ENCODE results near the gene A4GALT. TPM values are rescaled to one million over a fixed set of nuclear protein-coding genes. Genes with fewer than 3 reads are reported as not detected.
"Not testable (repeated sequence)": the region's sequence is repeated elsewhere in the genome, so short reads cannot be mapped to it uniquely, and the experiment has no call there.

Gene A4GALT
- total and polyA plus RNA-seq, 2 of the 13 experiments (the other 11 are each of a cell fraction or from before 2014, with no cell fraction given): 0.09 to 1.1 TPM

DNA sequence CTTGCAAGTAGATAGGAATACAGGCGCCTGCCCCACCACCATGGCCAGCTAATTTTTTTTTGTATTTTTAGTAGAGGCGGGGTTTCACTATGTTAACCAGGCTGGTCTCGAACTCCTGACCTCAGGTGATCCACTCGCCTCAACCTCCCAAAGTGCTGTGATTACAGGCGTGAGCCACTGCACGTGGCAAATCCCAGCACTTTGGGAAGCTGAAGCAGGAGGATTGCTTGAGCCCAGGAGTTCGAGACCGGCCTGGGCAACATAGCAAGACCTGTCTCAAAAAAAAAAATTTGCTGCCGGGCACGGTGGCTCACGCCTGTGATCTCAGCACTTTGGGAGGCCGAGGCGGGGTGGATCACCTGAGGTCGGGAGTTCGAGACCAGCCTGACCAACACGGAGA, 34.5 kb upstream of the A4GALT start:
- CTCF ChIA-PET (ENCODE audit: low intra/inter-chr PET ratio, low total read pairs); H2AFZ ChIP-seq (ENCODE audit: low read length); DNase-seq (ENCODE audit: low spot score); FAIRE-seq; H3K9me3 ChIP-seq (ENCODE audit: low read length); H3K9ac ChIP-seq (ENCODE audit: insufficient read depth, low read depth, low read length); H3K4me3 ChIP-seq (replicated peaks in 1 of 3; ENCODE audit: insufficient read depth in 1 of 3, low read depth in 2 of 3, low read length in 3 of 3); H4K20me1 ChIP-seq (ENCODE audit: insufficient read depth, low read length); in situ Hi-C loops (cut with HindIII; ENCODE audit: extremely low pct_ligation_motif_present, low pct_unique_long_range_greater_than_20kb); intact Hi-C loops (cut with micrococcal nuclease; ENCODE audit: unreplicated experiment); H3K27me3 ChIP-seq (ENCODE audit: control insufficient read depth in 1 of 2, insufficient read depth in 2 of 2, low read length in 2 of 2); BruUV-seq (replicated peaks); H3K36me3 ChIP-seq (replicated peaks in 1 of 2; ENCODE audit: control insufficient read depth in 1 of 2, insufficient read depth in 2 of 2, low read length in 2 of 2); H3K79me2 ChIP-seq (ENCODE audit: insufficient read depth, low read length); ATAC-seq: not testable (repeated sequence)
- peaks cover 68% of the 10 kb centered on the region for H3K4me1 ChIP-seq (ENCODE audit: insufficient read depth, low read length)
- H3K4me2 ChIP-seq (ENCODE audit: low read depth, low read length): peak overlapping the region; percentile 56; the same call in 1 of the 2 replicates
- POLR2A ChIA-PET: interaction anchor here (1.2 kb wide), 1 partner anchor 139 kb away, joined by 4 read pairs; no protein-coding TSS in a partner anchor
- 45% methylated on average over 13 of the region's 16 CpGs for WGBS (ENCODE audit: low lambda C conversion rate)
- TF ChIP-seq CHD4 (IDR thresholded peaks at IDR 0.05; ENCODE audit: borderline replicate concordance, low read length): 0 out of 2 replicates have a peak, but pooled peaks have one; percentile 36
- TF ChIP-seq ZNF121 (CRISPR knock-in tag; IDR thresholded peaks at IDR 0.05): peak; percentile 82
- TF ChIP-seq ADNP (CRISPR knock-in tag; IDR thresholded peaks at IDR 0.05): peak; percentile 18; the same call in 1 of the 2 replicates
- H3K27ac ChIP-seq (ENCODE audit: extremely low read length, insufficient read depth, low read length): peak overlapping the region; percentile 80

GRCh38 chr22:42754658-42755057, 34.0 kb upstream of the A4GALT start:
- DNase-seq (ENCODE audit: low spot score): peak; percentile 94
- in situ Hi-C loops (cut with HindIII; ENCODE audit: extremely low pct_ligation_motif_present, low pct_unique_long_range_greater_than_20kb): no loop called here
- peaks cover 69% of the 10 kb centered on the region for H3K4me1 ChIP-seq (ENCODE audit: insufficient read depth, low read length)
- TF ChIP-seq MIER3 (CRISPR knock-in tag; IDR thresholded peaks at IDR 0.05; ENCODE audit: borderline replicate concordance) (no peak), TCF7L2 (IDR thresholded peaks at IDR 0.05; ENCODE audit: low read depth, low read length) (no peak), MYC (CRISPR knock-in tag; IDR thresholded peaks at IDR 0.05; ENCODE audit: borderline replicate concordance) (peak; percentile 43; the same call in 1 of the 2 replicates), HNF4G (IDR thresholded peaks at IDR 0.05; ENCODE audit: borderline replicate concordance, low read depth, low read length) (peak; percentile 30; the same call in 1 of the 2 replicates), HNF4G (CRISPR knock-in tag; IDR thresholded peaks at IDR 0.05; ENCODE audit: borderline replicate concordance, low read depth) (no peak), ZNF142 (CRISPR knock-in tag; IDR thresholded peaks at IDR 0.05) (no peak), HMGA1 (CRISPR knock-in tag; conservative IDR thresholded peaks at IDR 0.05) (no peak), TBX2 (CRISPR knock-in tag; IDR thresholded peaks at IDR 0.05; ENCODE audit: borderline replicate concordance) (peak; percentile 71; the same call in 1 of the 2 replicates)
- TF ChIP-seq, protein P1, sequence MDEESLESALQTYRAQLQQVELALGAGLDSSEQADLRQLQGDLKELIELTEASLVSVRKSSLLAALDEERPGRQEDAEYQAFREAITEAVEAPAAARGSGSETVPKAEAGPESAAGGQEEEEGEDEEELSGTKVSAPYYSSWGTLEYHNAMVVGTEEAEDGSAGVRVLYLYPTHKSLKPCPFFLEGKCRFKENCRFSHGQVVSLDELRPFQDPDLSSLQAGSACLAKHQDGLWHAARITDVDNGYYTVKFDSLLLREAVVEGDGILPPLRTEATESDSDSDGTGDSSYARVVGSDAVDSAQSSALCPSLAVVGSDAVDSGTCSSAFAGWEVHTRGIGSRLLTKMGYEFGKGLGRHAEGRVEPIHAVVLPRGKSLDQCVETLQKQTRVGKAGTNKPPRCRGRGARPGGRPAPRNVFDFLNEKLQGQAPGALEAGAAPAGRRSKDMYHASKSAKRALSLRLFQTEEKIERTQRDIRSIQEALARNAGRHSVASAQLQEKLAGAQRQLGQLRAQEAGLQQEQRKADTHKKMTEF (CRISPR knock-in tag; IDR thresholded peaks at IDR 0.05): no peak; the same call in 1 of the 2 replicates

More at GRCh38 chr22:42754658-42755057, 34.0 kb upstream of the A4GALT start:
- Histone ChIP-seq H3K4me3 (replicated peaks in 1 of 3; ENCODE audit: insufficient read depth in 1 of 3, low read depth in 2 of 3, low read length in 3 of 3) (no peak overlapping the region), H3K79me2 (ENCODE audit: insufficient read depth, low read length) (no peaks in the 10 kb centered on the region), H2AFZ (ENCODE audit: low read length) (no peak overlapping the region), H3K27me3 (ENCODE audit: control insufficient read depth in 1 of 2, insufficient read depth in 2 of 2, low read length in 2 of 2) (no peaks in the 10 kb centered on the region; a peak in 1 of 5 replicates), H4K20me1 (ENCODE audit: insufficient read depth, low read length) (no peaks in the 10 kb centered on the region), H3K4me2 (ENCODE audit: low read depth, low read length) (peak overlapping the region; percentile 56), H3K27ac (ENCODE audit: extremely low read length, insufficient read depth, low read length) (peak overlapping the region; percentile 80), H3K36me3 (replicated peaks in 1 of 2; ENCODE audit: control insufficient read depth in 1 of 2, insufficient read depth in 2 of 2, low read length in 2 of 2) (no peaks in the 10 kb centered on the region), H3K9ac (ENCODE audit: insufficient read depth, low read depth, low read length) (no peak overlapping the region), H3K9me3 (ENCODE audit: low read length) (no peaks in the 10 kb centered on the region)
- intact Hi-C loops (cut with micrococcal nuclease; ENCODE audit: unreplicated experiment): no loop called here
- ATAC-seq: peak; percentile 85
- ChIA-PET POLR2A (interaction anchor here (0.9 to 1.2 kb wide), 2 partner anchors 139 to 372 kb away, joined by 3 to 4 read pairs; no protein-coding TSS in a partner anchor), CTCF (ENCODE audit: low intra/inter-chr PET ratio, low total read pairs) (no interaction called here)
- WGBS (ENCODE audit: low lambda C conversion rate): 0% methylated on average over 2 of the region's 6 CpGs
- FAIRE-seq: peak; percentile 88
- BruUV-seq (replicated peaks): no TSS peak

Data from HepG2 (cell line).